Measurements from ENCODE around the gene OTOG.

OTOG gene

DNA sequence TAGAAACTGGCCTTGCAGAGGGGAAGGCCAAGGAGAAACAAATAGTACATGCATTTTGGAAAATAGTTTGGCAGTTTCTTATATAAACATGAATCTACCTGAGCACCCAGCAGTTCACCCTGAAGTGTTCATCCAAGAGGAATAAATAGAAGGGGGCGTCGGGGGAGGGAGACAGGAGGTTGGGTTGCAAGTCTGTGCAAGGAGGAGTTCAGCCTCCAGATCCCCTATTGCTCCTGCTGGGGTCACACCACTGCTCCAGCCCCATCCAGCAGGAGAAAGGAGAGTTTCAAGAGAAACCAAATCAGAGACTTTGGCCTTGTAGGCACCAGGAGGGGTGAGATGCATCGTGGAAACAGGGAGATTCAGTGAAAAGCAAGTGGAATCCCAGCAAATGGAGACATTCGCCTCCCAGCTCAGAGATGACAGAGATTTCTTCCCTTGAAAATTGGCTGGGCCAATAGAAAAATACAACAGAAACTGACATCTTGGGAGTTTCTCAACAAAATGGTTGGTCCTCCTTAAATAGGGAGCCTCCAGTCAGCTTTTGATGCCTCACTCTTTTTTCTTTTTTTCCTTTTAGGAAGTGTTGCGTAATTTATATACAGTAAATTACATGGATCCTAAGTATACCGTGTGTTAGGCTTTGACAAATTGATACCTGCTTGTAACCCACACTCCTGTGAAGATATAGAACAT is 34.1 kb downstream of the OTOG start:
- TF ChIP-seq, protein P1, sequence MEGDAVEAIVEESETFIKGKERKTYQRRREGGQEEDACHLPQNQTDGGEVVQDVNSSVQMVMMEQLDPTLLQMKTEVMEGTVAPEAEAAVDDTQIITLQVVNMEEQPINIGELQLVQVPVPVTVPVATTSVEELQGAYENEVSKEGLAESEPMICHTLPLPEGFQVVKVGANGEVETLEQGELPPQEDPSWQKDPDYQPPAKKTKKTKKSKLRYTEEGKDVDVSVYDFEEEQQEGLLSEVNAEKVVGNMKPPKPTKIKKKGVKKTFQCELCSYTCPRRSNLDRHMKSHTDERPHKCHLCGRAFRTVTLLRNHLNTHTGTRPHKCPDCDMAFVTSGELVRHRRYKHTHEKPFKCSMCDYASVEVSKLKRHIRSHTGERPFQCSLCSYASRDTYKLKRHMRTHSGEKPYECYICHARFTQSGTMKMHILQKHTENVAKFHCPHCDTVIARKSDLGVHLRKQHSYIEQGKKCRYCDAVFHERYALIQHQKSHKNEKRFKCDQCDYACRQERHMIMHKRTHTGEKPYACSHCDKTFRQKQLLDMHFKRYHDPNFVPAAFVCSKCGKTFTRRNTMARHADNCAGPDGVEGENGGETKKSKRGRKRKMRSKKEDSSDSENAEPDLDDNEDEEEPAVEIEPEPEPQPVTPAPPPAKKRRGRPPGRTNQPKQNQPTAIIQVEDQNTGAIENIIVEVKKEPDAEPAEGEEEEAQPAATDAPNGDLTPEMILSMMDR (IDR thresholded peaks at IDR 0.05; ENCODE audit: borderline replicate concordance, insufficient read depth, low read depth, low read length), result no peak
- no peak overlapping the region for H3K4me3 ChIP-seq (ENCODE audit: low read depth, low read length)

DNA sequence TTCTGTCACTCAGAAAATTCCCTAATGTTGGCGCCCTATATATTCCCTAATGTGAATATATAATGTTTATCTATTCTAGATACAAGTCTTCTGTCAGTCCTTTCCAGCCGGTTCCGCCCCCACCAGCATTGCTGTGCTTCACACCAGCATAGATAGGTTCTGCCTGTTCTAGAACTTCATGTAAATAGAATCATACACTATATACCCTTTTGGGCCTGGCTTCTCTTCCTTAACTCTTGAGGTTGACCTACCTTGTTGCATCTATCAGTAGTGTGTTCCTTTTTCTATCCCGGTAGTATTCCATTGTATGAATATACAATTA is 34.6 kb downstream of the OTOG start:
- TF ChIP-seq, protein P1 (IDR thresholded peaks at IDR 0.05; ENCODE audit: borderline replicate concordance, insufficient read depth, low read depth, low read length), result no peak
- H3K4me3 ChIP-seq (ENCODE audit: low read depth, low read length), result no peak overlapping the region

DNA sequence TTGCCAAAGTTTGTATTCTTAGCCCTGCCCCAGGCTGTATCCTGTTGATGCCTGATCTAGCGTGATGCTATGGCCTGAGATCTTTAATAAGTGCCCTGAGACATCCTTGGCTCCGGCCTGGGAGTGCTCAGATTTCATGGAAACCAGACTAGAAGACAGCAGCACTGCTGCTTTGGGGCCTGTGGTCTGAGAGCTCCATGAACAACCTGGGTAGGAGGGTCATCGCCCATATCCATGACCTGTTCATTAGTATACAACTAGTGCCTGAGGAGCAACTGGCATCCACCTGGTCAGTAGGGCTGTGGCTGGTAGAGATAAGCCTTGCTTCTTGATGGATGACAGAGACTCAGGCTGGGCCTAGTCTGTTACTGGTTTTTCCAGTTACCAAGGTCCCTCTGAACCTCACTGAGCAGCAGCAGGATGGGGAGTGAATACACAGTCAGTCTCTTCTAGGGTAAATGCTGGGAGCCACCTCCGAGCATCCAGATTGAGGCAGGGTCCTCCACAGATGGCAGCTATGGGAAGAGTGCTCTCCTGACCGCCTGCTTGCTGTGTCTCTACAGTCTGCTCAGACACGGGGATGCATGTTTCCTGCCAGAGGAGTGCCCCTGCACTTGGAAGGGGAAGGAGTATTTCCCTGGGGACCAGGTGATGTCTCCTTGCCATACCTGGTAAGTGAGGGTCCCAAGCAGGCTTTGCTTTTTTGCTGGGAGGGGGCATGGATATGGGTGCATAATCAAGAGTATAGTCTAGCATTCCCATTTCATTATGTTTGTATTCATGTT is 39.0 kb downstream of the OTOG start:
- no peak overlapping the region for H3K4me3 ChIP-seq (ENCODE audit: low read depth, low read length)
- TF ChIP-seq, protein P1 (IDR thresholded peaks at IDR 0.05; ENCODE audit: borderline replicate concordance, insufficient read depth, low read depth, low read length), result no peak

DNA sequence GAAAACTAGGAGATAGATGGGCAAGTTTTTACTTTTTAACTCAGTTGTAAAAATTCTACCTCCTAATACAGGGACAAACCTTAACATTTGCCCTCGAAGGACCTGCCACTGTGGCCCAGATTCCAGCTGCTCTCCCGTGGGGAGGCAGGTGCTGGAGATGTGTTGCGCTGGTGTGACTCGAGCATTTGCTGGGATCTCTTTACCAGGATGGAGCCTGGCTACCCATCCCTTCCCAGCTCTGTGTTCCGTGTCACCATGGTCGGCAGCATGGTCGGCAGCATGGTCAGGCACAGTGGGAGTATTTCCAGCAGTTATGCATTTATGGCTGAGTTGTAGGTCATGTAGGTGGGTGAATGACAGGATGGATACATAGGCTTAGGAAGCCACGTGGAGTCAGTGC is 41.1 kb downstream of the OTOG start:
- no peak overlapping the region for H3K4me3 ChIP-seq (ENCODE audit: low read depth, low read length)
- TF ChIP-seq, protein P1 (IDR thresholded peaks at IDR 0.05; ENCODE audit: borderline replicate concordance, insufficient read depth, low read depth, low read length), result no peak

DNA sequence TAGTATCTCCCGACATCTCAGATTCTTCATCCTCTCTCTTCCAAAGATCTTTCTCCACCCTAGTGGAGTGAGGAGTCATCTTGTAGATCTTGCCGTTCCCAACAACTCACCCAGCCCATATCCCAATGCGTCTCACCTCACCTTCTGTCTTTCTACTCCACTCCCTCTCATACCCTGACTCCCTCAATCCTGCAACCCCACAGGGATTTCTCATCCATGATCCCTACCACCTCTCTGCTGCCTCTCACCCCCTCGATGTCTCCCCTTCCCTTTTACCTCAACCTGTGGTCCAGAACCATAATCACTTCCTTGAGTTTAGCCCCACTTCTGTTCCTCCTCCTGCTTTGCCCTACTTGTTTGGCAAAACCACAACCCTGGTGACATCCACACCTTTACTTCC is 41.7 kb downstream of the OTOG start:
- no peak overlapping the region for H3K4me3 ChIP-seq (ENCODE audit: low read depth, low read length)
- TF ChIP-seq, protein P1 (IDR thresholded peaks at IDR 0.05; ENCODE audit: borderline replicate concordance, insufficient read depth, low read depth, low read length), result no peak

DNA sequence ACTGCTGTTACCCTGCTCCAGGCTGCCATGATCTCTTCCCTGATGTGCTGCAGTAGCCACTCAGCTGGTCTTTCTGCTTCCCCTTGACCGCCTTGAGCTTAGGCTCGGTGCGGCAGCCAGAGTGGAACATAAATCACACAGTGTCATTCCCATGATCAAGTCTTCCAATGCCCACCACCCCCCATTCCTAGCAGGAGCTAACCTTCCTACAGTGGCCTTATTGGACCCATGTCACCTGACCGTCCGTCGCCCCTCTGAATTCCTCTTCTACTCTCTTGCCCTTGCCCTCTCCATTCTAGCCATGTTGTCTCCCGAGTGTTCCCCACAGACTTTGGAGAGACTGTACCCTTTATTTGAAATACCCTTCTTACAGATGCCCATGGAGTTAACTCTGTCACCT is 43.4 kb downstream of the OTOG start:
- no peak overlapping the region for H3K4me3 ChIP-seq (ENCODE audit: low read depth, low read length)

More for the DNA sequence above, 43.4 kb downstream of the OTOG start:
- TF ChIP-seq, protein P1 (IDR thresholded peaks at IDR 0.05; ENCODE audit: borderline replicate concordance, insufficient read depth, low read depth, low read length), result no peak

All from GM12875 (cell line).